K562 (cell line): ENCODE results near the gene PSMD8. TPM values are rescaled to one million over a fixed set of nuclear protein-coding genes. Genes with fewer than 3 reads are reported as not detected.

Experiments used
- CBFA2T2 ChIP-seq: fragments of 450-650 bp; conservative IDR thresholded peaks from 2 replicates; pipeline ENCODE4 v1.6.1; 2017; ENCODE audit warnings: mild to moderate bottlenecking
- CBFA2T3 ChIP-seq: fragments of 450-650 bp; IDR thresholded peaks from 2 replicates; pipeline ENCODE4 v1.6.1; 2017
- CTBP1 ChIP-seq: fragments of 450-650 bp; IDR thresholded peaks from 2 replicates; pipeline ENCODE4 v1.6.1; 2016; ENCODE audit warnings: borderline replicate concordance
- EGR1 ChIP-seq: fragments of 450-650 bp; conservative IDR thresholded peaks from 2 replicates; pipeline ENCODE4 v1.6.1; 2017; ENCODE audit warnings: mild to moderate bottlenecking
- HMGN3 ChIP-seq: IDR thresholded peaks from 2 replicates; pipeline ENCODE4 v1.6.1; 2011; ENCODE audit warnings: borderline replicate concordance, low read depth, mild to moderate bottlenecking, mixed read lengths, low read length; ENCODE audit not compliant: insufficient read length; ENCODE audit errors: extremely low read depth
- KDM5B ChIP-seq: fragments of 200-600 bp; sonication (generic); IDR thresholded peaks from 2 replicates; pipeline ENCODE4 v1.6.1; 2012; ENCODE audit warnings: low read depth, mild to moderate bottlenecking, moderate library complexity, low read length, control low read depth, inconsistent platforms; ENCODE audit not compliant: insufficient replicate concordance
- MAZ ChIP-seq, 2 experiments: fragments of 450-650 bp in 1 of 2; sonication (generic) in 1 of 2; formaldehyde crosslinking; IDR thresholded peaks in 1 of 2; conservative IDR thresholded peaks in 1 of 2; 2 replicates each; pipeline versions ENCODE4 v1.4.0 to v1.5.0; 2020; ENCODE audit warnings: mild to moderate bottlenecking in 1 of 2, missing genetic modification reagents in 1 of 2
- MEIS2 ChIP-seq: fragments of 450-650 bp; IDR thresholded peaks from 2 replicates; pipeline ENCODE4 v1.6.1; 2014; ENCODE audit warnings: mild to moderate bottlenecking; ENCODE audit not compliant: partially characterized antibody
- NEUROD1 ChIP-seq: fragments of 150-350 bp; IDR thresholded peaks from 2 replicates; pipeline ENCODE4 v1.6.1; 2014; ENCODE audit warnings: borderline replicate concordance, low read length, low read depth; ENCODE audit not compliant: partially characterized antibody
- PHF8 ChIP-seq: fragments of 200-600 bp; sonication (generic); IDR thresholded peaks from 2 replicates; pipeline ENCODE4 v1.6.1; 2012; ENCODE audit warnings: mixed run types, mild to moderate bottlenecking, inconsistent platforms, low read length, moderate library complexity, borderline replicate concordance
- POLR2A ChIP-seq: fragments of 450-650 bp; conservative IDR thresholded peaks from 2 replicates; pipeline ENCODE4 v1.6.1; 2016
- SIX5 ChIP-seq, 2 experiments: IDR thresholded peaks; 2 replicates each; pipeline ENCODE4 v1.6.1; 2011; ENCODE audit warnings: low read length in 2 of 2, borderline replicate concordance in 1 of 2, low read depth in 1 of 2, mild to moderate bottlenecking in 1 of 2, moderate library complexity in 1 of 2; ENCODE audit not compliant: insufficient read depth in 1 of 2
- polyA plus RNA-seq, 8 experiments: library from polyadenylated mRNA; depleted of rRNA in 4 of 8; stranded (reverse) in 5 of 8; unstranded in 3 of 8; fragments of >200 nt; fragmentation: Nextera tagmentation in 2 of 8; fragmentation: Illumina TruSeq in 1 of 8; extraction: Ambion mirVana in 2 of 8; extraction: Trizol in 1 of 8; gene quantifications; 2 replicates each; pipeline versions ENCODE4 v1.2.1 to v1.2.3, GENCODE V29; 2011 to 2014; ENCODE audit warnings: inconsistent platforms in 1 of 8, missing spikeins in 1 of 8
- total RNA-seq, 7 experiments: library from RNA; depleted of rRNA in 6 of 7; stranded (reverse); fragments of >200 nt in 6 of 7; fragmentation: Illumina TruSeq in 2 of 7; extraction: Trizol in 2 of 7; gene quantifications; 2 replicates each; pipeline versions ENCODE4 v1.2.1 to v1.2.3, GENCODE V29; 2011 to 2021; ENCODE audit warnings: low replicate concordance in 1 of 7
- TF ChIP-seq, protein P1 (sequence below): sonication (generic); formaldehyde crosslinking; IDR thresholded peaks from 2 replicates; pipeline ENCODE4 v1.8.0; 2022; ENCODE audit warnings: mild to moderate bottlenecking, missing genetic modification reagents
- TF ChIP-seq, protein P2 (sequence below): fragments of 250-450 bp; sonication (Bioruptor Pico); IDR thresholded peaks from 2 replicates; pipeline ENCODE4 v1.5.0; 2020; ENCODE audit warnings: mild to moderate bottlenecking, borderline replicate concordance
- TF ChIP-seq, protein P3 (sequence below): sonication (generic); formaldehyde crosslinking; IDR thresholded peaks from 2 replicates; pipeline ENCODE4 v1.5.0; 2020; ENCODE audit warnings: missing genetic modification reagents
- TF ChIP-seq, protein P4 (sequence below): fragments of 450-650 bp; IDR thresholded peaks from 2 replicates; pipeline ENCODE4 v1.6.1; 2016

Gene PSMD8
- total and polyA plus RNA-seq, 9 of the 15 experiments (the other 6 are each of a cell fraction or from before 2014, with no cell fraction given) = 130 to 583 (median 315) TPM

DNA sequence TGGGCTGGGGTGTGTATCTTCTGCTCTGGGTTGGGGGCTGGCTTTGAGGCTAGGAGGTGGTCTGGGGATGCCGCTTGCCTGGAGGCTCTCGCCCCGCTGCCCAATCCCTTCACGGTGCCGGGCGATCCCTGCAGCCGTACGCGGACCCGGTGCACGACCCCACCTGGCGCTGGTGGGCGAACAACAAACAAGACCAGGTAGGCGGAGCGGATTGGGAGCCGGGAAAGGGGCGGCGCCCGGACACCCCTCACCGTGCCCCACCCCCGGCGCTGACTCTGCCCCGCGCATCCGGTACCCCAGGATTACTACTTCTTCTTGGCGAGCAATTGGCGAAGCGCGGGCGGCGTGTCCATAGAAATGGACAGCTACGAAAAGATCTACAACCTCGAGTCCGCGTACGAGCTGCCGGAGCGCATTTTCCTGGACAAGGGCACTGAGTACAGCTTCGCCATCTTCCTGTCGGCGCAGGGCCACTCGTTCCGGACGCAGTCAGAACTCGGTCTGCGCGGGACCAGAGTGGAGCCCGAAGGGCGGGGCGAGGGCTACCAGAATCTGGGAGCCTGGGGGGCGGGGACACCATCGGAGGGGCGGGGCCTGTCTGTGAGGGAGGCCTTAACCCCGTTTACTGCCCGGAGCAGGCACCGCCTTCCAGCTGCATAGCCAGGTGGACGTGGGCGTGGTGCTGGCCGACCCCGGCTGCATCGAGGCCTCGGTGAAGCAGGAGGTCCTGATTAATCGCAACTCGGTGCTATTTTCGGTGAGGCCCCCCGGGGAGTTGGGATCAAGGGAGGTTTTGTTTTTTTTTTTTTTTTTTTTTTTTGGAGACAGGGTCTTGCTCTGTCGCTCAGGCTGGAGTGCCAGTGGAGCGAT lies 12.1 kb upstream of the PSMD8 start (continued):
- TF ChIP-seq, protein P1, sequence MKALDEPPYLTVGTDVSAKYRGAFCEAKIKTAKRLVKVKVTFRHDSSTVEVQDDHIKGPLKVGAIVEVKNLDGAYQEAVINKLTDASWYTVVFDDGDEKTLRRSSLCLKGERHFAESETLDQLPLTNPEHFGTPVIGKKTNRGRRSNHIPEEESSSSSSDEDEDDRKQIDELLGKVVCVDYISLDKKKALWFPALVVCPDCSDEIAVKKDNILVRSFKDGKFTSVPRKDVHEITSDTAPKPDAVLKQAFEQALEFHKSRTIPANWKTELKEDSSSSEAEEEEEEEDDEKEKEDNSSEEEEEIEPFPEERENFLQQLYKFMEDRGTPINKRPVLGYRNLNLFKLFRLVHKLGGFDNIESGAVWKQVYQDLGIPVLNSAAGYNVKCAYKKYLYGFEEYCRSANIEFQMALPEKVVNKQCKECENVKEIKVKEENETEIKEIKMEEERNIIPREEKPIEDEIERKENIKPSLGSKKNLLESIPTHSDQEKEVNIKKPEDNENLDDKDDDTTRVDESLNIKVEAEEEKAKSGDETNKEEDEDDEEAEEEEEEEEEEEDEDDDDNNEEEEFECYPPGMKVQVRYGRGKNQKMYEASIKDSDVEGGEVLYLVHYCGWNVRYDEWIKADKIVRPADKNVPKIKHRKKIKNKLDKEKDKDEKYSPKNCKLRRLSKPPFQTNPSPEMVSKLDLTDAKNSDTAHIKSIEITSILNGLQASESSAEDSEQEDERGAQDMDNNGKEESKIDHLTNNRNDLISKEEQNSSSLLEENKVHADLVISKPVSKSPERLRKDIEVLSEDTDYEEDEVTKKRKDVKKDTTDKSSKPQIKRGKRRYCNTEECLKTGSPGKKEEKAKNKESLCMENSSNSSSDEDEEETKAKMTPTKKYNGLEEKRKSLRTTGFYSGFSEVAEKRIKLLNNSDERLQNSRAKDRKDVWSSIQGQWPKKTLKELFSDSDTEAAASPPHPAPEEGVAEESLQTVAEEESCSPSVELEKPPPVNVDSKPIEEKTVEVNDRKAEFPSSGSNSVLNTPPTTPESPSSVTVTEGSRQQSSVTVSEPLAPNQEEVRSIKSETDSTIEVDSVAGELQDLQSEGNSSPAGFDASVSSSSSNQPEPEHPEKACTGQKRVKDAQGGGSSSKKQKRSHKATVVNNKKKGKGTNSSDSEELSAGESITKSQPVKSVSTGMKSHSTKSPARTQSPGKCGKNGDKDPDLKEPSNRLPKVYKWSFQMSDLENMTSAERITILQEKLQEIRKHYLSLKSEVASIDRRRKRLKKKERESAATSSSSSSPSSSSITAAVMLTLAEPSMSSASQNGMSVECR (CRISPR knock-in tag) = peak; percentile 13; the same call in 1 of the 2 replicates
- TF ChIP-seq POLR2A (peak; percentile 51; the same call in 1 of the 2 replicates), CBFA2T3 (peak; percentile 52; the same call in 1 of the 2 replicates), KDM5B (peak; percentile 31), PHF8 (peak; percentile 50; the same call in 1 of the 2 replicates), MEIS2 (peak; percentile 43), CTBP1 (peak; percentile 31; the same call in 1 of the 2 replicates), CBFA2T2 (peak; percentile 50), EGR1 (peak; percentile 77), SIX5 (IDR thresholded peaks at IDR 0.05; ENCODE audit: borderline replicate concordance in 1 of 2, insufficient read depth in 1 of 2, low read depth in 1 of 2, low read length in 2 of 2) (no peak), MAZ (CRISPR knock-in tag; conservative IDR thresholded peaks at IDR 0.05 in 1 of 2, IDR thresholded peaks at IDR 0.05 in 1 of 2) (peak; percentile 57 to 83; a peak in 3 of 4 replicates), NEUROD1 (peak; percentile 14), HMGN3 (peak; percentile 15)
- TF ChIP-seq, protein P2, sequence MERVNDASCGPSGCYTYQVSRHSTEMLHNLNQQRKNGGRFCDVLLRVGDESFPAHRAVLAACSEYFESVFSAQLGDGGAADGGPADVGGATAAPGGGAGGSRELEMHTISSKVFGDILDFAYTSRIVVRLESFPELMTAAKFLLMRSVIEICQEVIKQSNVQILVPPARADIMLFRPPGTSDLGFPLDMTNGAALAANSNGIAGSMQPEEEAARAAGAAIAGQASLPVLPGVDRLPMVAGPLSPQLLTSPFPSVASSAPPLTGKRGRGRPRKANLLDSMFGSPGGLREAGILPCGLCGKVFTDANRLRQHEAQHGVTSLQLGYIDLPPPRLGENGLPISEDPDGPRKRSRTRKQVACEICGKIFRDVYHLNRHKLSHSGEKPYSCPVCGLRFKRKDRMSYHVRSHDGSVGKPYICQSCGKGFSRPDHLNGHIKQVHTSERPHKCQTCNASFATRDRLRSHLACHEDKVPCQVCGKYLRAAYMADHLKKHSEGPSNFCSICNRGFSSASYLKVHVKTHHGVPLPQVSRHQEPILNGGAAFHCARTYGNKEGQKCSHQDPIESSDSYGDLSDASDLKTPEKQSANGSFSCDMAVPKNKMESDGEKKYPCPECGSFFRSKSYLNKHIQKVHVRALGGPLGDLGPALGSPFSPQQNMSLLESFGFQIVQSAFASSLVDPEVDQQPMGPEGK (CRISPR knock-in tag) = no peak
- TF ChIP-seq, protein P3, sequence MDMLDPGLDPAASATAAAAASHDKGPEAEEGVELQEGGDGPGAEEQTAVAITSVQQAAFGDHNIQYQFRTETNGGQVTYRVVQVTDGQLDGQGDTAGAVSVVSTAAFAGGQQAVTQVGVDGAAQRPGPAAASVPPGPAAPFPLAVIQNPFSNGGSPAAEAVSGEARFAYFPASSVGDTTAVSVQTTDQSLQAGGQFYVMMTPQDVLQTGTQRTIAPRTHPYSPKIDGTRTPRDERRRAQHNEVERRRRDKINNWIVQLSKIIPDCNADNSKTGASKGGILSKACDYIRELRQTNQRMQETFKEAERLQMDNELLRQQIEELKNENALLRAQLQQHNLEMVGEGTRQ = no peak
- TF ChIP-seq, protein P4, sequence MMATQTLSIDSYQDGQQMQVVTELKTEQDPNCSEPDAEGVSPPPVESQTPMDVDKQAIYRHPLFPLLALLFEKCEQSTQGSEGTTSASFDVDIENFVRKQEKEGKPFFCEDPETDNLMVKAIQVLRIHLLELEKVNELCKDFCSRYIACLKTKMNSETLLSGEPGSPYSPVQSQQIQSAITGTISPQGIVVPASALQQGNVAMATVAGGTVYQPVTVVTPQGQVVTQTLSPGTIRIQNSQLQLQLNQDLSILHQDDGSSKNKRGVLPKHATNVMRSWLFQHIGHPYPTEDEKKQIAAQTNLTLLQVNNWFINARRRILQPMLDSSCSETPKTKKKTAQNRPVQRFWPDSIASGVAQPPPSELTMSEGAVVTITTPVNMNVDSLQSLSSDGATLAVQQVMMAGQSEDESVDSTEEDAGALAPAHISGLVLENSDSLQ = peak; percentile 23; the same call in 1 of the 2 replicates
